Measurements from ENCODE around the gene AUH.

AUH gene

GRCh38 chr9:91220491-91221135, 141.1 kb downstream of the AUH start:
- H3K9ac ChIP-seq (ENCODE audit: low read length), result no peak overlapping the region
- H3K4me2 ChIP-seq (ENCODE audit: low read length), result no peak overlapping the region
- no peaks in the 10 kb centered on the region for H4K20me1 ChIP-seq (ENCODE audit: insufficient read depth, low read length)
- no peaks in the 10 kb centered on the region for H3K79me2 ChIP-seq (ENCODE audit: low read length)
- no peak overlapping the region for H3K4me3 ChIP-seq (ENCODE audit: low read length)
- no peak overlapping the region for H2AFZ ChIP-seq (ENCODE audit: low read depth, low read length)
- H3K27me3 ChIP-seq (ENCODE audit: low read depth, low read length), result no peaks in the 10 kb centered on the region; the same call in 1 of the 2 replicates
- no peak overlapping the region for H3K27ac ChIP-seq (ENCODE audit: low read length)
- no peaks in the 10 kb centered on the region for H3K4me1 ChIP-seq (ENCODE audit: low read length)
- no peaks in the 10 kb centered on the region for H3K9me3 ChIP-seq (ENCODE audit: insufficient read depth, low read length)
- H3K36me3 ChIP-seq (replicated peaks; ENCODE audit: low read depth, low read length), result no peaks in the 10 kb centered on the region
- no peak for TF ChIP-seq EZH2phosphoT487 (IDR thresholded peaks at IDR 0.05; ENCODE audit: low read depth)
- no peak for TF ChIP-seq CTCF (IDR thresholded peaks at IDR 0.05; ENCODE audit: low read depth, low read length)

DNA sequence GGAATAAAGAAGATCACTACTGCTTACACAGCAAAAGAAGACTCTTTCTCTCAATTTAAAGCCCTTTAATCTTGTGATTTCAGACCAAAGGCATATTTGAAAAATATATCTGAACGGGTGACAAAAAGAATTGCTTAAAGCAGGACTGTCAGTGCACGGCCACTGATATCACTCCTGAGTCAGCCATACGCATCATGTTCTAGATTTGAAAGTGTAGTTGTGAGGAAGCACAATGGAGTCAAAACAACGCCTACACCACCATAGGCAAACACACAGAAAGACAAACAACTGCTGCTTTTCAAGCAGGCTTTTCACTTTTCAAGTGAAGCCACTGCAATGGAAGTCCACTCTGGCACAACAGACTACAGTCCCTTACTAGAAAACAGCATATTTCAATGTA, 141.7 kb downstream of the AUH start:
- no peaks in the 10 kb centered on the region for H3K9me3 ChIP-seq (ENCODE audit: insufficient read depth, low read length)

DNA sequence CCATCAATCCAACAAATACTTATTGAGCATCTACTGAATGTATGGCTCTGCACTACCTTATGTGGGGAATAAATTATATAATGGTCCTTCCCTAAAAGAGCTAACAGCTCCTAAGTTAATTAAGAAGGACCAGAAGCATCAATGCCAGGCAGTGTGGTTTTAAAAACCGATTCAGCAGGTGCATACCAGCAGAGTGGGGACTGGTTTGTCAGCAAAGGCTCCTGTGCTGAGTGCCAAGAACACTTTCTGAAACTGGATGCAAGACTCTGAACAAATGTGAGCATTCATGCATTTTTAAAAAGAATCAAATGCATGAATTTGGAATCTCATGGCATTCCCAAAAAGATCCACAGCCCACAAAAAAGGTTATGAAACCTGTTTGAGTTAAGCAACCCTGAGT, 142.2 kb downstream of the AUH start:
- no peak overlapping the region for H3K9ac ChIP-seq (ENCODE audit: low read length)
- no peaks in the 10 kb centered on the region for H3K4me1 ChIP-seq (ENCODE audit: low read length)
- TF ChIP-seq CTCF (IDR thresholded peaks at IDR 0.05; ENCODE audit: low read depth, low read length) (no peak), EZH2phosphoT487 (IDR thresholded peaks at IDR 0.05; ENCODE audit: low read depth) (no peak)
- H2AFZ ChIP-seq (ENCODE audit: low read depth, low read length), result no peak overlapping the region
- no peaks in the 10 kb centered on the region; the same call in 1 of the 2 replicates for H3K27me3 ChIP-seq (ENCODE audit: low read depth, low read length)
- no peaks in the 10 kb centered on the region for H3K36me3 ChIP-seq (replicated peaks; ENCODE audit: low read depth, low read length)
- H3K4me2 ChIP-seq (ENCODE audit: low read length), result no peak overlapping the region
- H4K20me1 ChIP-seq (ENCODE audit: insufficient read depth, low read length), result no peaks in the 10 kb centered on the region
- H3K9me3 ChIP-seq (ENCODE audit: insufficient read depth, low read length), result no peaks in the 10 kb centered on the region
- H3K79me2 ChIP-seq (ENCODE audit: low read length), result no peaks in the 10 kb centered on the region
- H3K27ac ChIP-seq (ENCODE audit: low read length), result no peak overlapping the region
- no peak overlapping the region for H3K4me3 ChIP-seq (ENCODE audit: low read length)

More for the DNA sequence above, 141.7 kb downstream of the AUH start:
- Histone ChIP-seq H3K4me2 (ENCODE audit: low read length) (no peak overlapping the region), H3K79me2 (ENCODE audit: low read length) (no peaks in the 10 kb centered on the region), H2AFZ (ENCODE audit: low read depth, low read length) (no peak overlapping the region), H3K9ac (ENCODE audit: low read length) (no peak overlapping the region), H3K36me3 (replicated peaks; ENCODE audit: low read depth, low read length) (no peaks in the 10 kb centered on the region), H4K20me1 (ENCODE audit: insufficient read depth, low read length) (no peaks in the 10 kb centered on the region), H3K27me3 (ENCODE audit: low read depth, low read length) (no peaks in the 10 kb centered on the region; the same call in 1 of the 2 replicates), H3K4me3 (ENCODE audit: low read length) (no peak overlapping the region), H3K27ac (ENCODE audit: low read length) (no peak overlapping the region), H3K4me1 (ENCODE audit: low read length) (no peaks in the 10 kb centered on the region)
- TF ChIP-seq EZH2phosphoT487 (IDR thresholded peaks at IDR 0.05; ENCODE audit: low read depth) (no peak), CTCF (IDR thresholded peaks at IDR 0.05; ENCODE audit: low read depth, low read length) (no peak)

GRCh38 chr9:91217388-91217787, 144.3 kb downstream of the AUH start:
- H3K27ac ChIP-seq (ENCODE audit: low read length), result no peak overlapping the region

More at GRCh38 chr9:91217388-91217787, 144.3 kb downstream of the AUH start:
- Histone ChIP-seq H3K4me1 (ENCODE audit: low read length) (no peaks in the 10 kb centered on the region), H3K4me3 (ENCODE audit: low read length) (no peak overlapping the region), H3K27me3 (ENCODE audit: low read depth, low read length) (no peaks in the 10 kb centered on the region), H3K4me2 (ENCODE audit: low read length) (no peak overlapping the region), H2AFZ (ENCODE audit: low read depth, low read length) (no peak overlapping the region), H3K9ac (ENCODE audit: low read length) (no peak overlapping the region), H4K20me1 (ENCODE audit: insufficient read depth, low read length) (no peaks in the 10 kb centered on the region), H3K79me2 (ENCODE audit: low read length) (no peaks in the 10 kb centered on the region), H3K36me3 (replicated peaks; ENCODE audit: low read depth, low read length) (no peaks in the 10 kb centered on the region), H3K9me3 (ENCODE audit: insufficient read depth, low read length) (no peaks in the 10 kb centered on the region)
- TF ChIP-seq EZH2phosphoT487 (IDR thresholded peaks at IDR 0.05; ENCODE audit: low read depth) (no peak), CTCF (IDR thresholded peaks at IDR 0.05; ENCODE audit: low read depth, low read length) (no peak)
